Measurements from ENCODE around the gene GPR84.

GPR84 gene

DNA sequence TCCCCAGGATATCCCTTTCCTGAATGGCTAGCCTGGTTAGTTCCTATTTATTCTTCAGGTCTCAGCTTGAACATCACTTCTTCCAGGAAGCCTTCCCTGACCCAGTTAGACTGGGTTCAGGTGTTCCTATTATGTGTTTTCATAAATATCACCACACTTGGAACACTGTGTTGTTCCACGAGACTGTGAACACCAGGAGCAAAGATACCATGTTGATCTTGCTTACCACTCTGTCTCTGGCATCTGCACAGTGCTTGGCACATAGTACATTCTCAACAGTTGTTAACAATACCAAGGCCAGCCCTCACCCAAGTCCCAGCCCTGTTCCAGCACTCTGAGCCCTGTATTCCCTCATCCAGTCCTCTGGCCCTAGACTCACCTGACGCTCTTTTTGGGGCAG, 33.9 kb upstream of the GPR84 start:
- Histone ChIP-seq H3K9me3 (no peaks in the 10 kb centered on the region), H3K4me1 (no peaks in the 10 kb centered on the region), H3K36me3 (replicated peaks) (peaks cover 56% of the 10 kb centered on the region), H3K4me3 (no peak overlapping the region), H3K27me3 (ENCODE audit: low read depth) (no peaks in the 10 kb centered on the region)
- no peak for DNase-seq (ENCODE audit: low spot score in 2 of 2)
- in situ Hi-C loops (cut with MboI; ENCODE audit: low sequenced_read_pairs): loop anchor here (5.0 kb wide), 1 partner anchor 44 kb away; no protein-coding TSS in a partner anchor

DNA sequence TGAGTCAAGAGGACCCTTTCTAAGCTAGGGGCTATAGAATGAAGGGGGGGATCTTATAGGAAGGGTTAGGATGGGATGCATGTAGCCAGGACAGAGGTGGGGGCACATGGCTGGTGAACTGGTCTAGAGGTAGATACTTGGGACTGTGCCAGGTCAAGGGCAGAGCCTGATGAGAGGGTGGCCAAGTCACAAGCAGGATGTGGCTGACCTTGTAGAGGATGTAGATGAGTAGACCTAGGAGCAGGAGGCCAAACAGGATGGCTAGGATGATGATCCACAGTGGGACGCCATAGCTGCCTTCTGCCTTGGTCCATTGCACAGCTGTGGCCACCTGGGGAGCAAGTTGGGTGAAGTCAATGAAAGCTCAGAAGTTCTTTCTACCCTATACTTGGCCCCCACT, 32.9 kb upstream of the GPR84 start:
- Histone ChIP-seq H3K4me3 (no peak overlapping the region), H3K27me3 (ENCODE audit: low read depth) (no peaks in the 10 kb centered on the region), H3K4me1 (no peaks in the 10 kb centered on the region), H3K9me3 (no peaks in the 10 kb centered on the region), H3K36me3 (replicated peaks) (peaks cover 49% of the 10 kb centered on the region)
- in situ Hi-C loops (cut with MboI; ENCODE audit: low sequenced_read_pairs): loop anchor here (5.0 kb wide), 1 partner anchor 45 kb away; no protein-coding TSS in a partner anchor
- DNase-seq (ENCODE audit: low spot score in 2 of 2): no peak

DNA sequence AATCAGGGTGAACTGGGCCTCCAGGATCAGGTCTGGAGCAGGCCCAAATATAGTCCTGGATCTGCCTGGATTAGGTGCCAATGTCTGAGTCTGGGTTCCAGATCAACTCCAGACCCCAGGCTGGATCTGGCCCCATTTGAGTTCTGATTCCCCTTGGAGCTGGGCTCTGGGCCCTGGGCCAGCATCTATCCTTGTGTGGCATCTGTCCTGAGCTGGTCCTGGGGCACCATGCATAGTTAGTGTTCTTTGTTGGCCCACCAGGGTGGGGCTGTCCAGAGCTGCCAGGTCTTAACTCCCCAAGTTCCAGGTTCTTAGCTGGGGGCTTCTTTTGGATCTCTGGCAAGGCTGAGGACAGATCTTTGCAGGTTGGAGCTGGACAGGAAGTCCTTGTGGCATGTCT, 31.3 kb upstream of the GPR84 start:
- H3K36me3 ChIP-seq (replicated peaks): peaks cover 34% of the 10 kb centered on the region
- H3K4me1 ChIP-seq: no peaks in the 10 kb centered on the region
- no peaks in the 10 kb centered on the region for H3K27me3 ChIP-seq (ENCODE audit: low read depth)
- in situ Hi-C loops (cut with MboI; ENCODE audit: low sequenced_read_pairs): loop anchor here (5.0 kb wide), 1 partner anchor 47 kb away; no protein-coding TSS in a partner anchor
- no peak overlapping the region for H3K4me3 ChIP-seq
- no peaks in the 10 kb centered on the region for H3K9me3 ChIP-seq
- DNase-seq (ENCODE audit: low spot score in 2 of 2): no peak

DNA sequence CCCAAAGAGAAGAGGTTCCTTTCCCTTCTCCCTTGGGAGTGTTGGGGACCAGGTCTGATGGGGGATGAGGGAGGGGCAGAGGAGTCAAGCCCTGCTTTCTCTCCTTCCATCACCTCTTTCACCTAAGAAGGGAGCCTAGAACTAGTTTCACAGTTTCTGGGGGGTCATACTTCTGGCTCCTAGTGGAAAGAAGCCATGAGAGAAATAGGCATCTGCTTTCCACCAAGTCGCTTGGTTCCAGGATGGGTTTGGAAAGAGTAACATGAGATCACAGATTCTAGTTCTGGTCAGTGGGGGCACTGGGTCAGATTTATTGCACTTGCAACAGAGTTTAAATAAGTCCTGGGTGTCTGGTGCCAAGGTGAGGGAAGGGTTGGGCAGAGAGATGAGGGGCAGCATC, 30.7 kb upstream of the GPR84 start:
- Histone ChIP-seq H3K4me3 (no peak overlapping the region), H3K9me3 (no peaks in the 10 kb centered on the region), H3K36me3 (replicated peaks) (peaks cover 29% of the 10 kb centered on the region), H3K27me3 (ENCODE audit: low read depth) (no peaks in the 10 kb centered on the region), H3K4me1 (no peaks in the 10 kb centered on the region)
- DNase-seq (ENCODE audit: low spot score in 2 of 2): no peak
- in situ Hi-C loops (cut with MboI; ENCODE audit: low sequenced_read_pairs): loop anchor here (5.0 kb wide), 1 partner anchor 47 kb away; no protein-coding TSS in a partner anchor

DNA sequence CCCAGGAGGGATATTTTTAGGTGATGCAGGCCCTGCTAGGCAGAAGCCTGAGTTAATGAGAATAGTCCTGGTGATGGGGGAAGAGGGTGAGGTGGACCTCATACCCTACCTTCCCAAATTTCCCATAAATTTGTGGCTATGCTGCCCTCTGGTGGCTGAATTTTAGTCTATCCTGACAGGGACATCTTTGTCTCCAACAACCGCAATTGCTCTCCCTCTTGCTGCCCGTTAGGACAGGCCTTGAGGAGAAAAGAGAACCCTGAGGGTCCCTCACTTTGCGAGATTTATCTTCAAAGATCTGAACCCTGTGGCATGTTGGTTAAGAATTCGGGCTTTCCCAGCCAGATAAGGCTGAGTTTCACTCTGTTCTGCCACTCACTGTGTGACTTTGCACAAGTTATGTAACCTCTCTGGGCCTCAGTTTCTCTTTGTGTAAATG, 30.0 kb upstream of the GPR84 start:
- in situ Hi-C loops (cut with MboI; ENCODE audit: low sequenced_read_pairs): no loop called here
- Histone ChIP-seq H3K27me3 (ENCODE audit: low read depth) (no peaks in the 10 kb centered on the region), H3K36me3 (replicated peaks) (peaks cover 22% of the 10 kb centered on the region), H3K4me1 (no peaks in the 10 kb centered on the region), H3K9me3 (no peaks in the 10 kb centered on the region), H3K4me3 (no peak overlapping the region)
- DNase-seq (ENCODE audit: low spot score in 2 of 2): peak; percentile 47 to 83

DNA sequence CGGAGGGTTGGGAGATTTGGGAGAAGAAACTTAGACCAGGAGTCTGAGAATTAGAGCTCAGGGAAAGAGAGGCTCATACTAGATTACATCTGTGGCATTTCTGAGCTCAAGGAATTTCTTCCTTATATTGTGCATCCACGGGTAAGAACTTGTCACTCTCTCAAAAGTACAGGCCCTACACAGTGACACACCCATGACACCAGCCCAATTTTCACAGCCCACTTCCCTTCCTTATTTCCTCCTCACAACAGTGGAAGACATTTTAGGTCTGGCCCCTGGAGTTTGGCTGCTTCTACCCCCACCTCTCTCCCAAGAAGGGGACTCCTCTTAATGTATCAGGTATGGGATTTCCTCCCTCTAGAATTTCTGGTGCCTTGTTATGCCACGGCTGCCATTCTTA, 29.5 kb upstream of the GPR84 start:
- DNase-seq (ENCODE audit: low spot score in 2 of 2): no peak
- Histone ChIP-seq H3K36me3 (replicated peaks) (peaks cover 22% of the 10 kb centered on the region), H3K9me3 (no peaks in the 10 kb centered on the region), H3K27me3 (ENCODE audit: low read depth) (no peaks in the 10 kb centered on the region), H3K4me3 (no peak overlapping the region), H3K4me1 (no peaks in the 10 kb centered on the region)
- in situ Hi-C loops (cut with MboI; ENCODE audit: low sequenced_read_pairs): no loop called here

DNA sequence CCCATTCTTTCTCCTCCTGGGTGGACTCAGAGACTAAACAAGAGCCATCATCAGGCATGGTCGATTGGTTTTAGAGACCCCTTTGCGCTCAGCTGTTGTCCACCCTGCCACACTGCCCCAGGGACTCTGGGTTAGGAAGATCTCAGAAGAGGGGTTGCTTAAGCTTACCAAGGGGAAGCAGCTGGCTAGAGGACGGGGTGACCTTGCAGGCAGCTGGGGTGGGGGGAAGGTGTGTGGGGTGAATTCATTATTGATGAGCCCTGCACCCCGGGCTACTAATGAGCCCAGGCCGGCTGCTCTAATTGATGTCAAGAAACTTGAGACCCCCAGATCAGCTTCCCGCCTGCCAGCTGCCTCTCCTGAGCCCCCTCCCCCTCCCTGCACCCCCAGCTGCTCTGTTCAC, 28.9 kb upstream of the GPR84 start:
- Histone ChIP-seq H3K9me3 (no peaks in the 10 kb centered on the region), H3K4me3 (no peak overlapping the region), H3K36me3 (replicated peaks) (peaks cover 18% of the 10 kb centered on the region), H3K27me3 (ENCODE audit: low read depth) (no peaks in the 10 kb centered on the region), H3K4me1 (peaks cover 4% of the 10 kb centered on the region; the same call in 1 of the 2 replicates)
- in situ Hi-C loops (cut with MboI; ENCODE audit: low sequenced_read_pairs): no loop called here
- DNase-seq (ENCODE audit: low spot score in 2 of 2): no peak

DNA sequence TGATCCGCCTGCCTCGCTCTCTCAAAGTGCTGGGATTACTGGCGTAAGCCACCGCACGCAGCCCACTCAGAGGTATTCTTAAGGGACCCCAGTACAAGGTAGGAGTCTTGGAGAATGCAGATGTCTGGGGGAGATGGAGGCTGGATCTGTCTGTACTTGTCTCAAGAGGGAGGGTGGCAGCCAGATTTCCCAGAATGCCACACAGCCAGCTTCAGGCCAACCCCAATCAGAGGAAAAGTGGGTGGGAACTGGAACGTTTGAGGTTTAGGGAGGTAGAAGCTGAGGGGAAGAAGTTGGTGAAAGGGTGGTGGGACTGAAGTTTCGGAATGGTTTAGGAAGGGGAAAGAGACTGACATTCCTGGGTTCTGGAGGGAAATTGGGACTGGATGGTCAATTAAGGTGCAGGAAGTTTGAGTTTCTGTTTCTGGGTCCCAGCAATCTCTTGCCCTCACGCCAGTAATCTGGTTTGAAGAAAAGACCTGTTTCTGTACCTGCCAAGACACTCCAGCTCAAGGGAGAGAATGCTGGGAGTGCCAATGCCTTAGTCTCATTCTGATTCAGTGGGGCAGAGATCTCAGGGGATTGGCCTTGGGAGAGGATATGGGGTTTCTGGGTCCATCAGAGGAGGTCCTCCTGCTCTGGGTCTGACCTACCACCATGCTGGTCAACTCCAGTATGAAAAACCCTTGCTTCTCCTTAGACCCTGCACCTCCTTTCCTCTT, 28.4 kb upstream of the GPR84 start:
- H3K9me3 ChIP-seq: no peaks in the 10 kb centered on the region
- H3K27me3 ChIP-seq (ENCODE audit: low read depth): no peaks in the 10 kb centered on the region
- in situ Hi-C loops (cut with MboI; ENCODE audit: low sequenced_read_pairs): no loop called here
- peaks cover 13% of the 10 kb centered on the region for H3K36me3 ChIP-seq (replicated peaks)
- H3K4me1 ChIP-seq: peaks cover 4% of the 10 kb centered on the region; the same call in 1 of the 2 replicates
- H3K4me3 ChIP-seq: no peak overlapping the region
- no peak for DNase-seq (ENCODE audit: low spot score in 2 of 2)

DNA sequence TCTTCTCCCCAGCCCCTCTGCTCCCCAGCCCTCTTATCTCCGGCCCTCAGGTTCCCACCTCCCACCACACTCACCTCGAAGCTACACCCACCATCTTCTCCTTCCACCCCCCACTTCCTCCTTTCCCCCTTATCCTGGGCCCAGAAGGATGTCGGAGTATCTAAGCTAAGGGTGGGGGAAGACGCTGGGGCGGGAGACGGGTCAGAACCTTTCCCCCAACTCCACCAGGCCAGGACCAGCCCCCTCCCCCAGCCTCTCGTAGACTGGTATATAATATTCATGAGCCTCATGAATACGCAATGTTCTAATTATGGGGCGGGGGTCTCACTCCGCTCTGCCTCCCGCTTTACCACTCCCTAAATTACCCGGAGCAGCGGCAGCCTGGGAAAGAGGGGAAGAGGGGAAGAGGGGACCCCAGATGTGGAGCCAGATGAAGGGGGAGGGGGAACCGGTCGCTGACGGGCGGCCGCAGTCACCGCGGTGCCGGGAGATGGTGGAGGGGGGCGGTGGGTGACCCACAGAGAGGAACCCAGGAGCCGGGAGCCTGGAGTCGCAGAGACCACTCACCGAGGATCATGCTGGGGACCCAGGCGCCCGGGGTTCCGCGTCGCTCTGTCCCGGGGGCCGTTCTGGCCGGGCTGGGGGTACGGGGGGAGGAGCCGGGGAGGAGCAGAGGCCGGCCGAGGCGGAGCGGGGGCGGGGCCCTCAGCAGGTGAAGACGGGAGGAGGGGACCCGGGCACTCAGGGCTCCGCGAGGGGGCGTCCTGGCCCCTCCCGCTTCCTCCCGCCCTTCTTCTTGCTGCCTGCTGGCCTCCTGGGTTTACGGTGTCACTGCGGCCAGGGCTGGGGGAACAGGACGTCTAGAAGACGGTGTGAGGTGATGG, 26.6 kb upstream of the GPR84 start:
- in situ Hi-C loops (cut with MboI; ENCODE audit: low sequenced_read_pairs): no loop called here
- H3K4me3 ChIP-seq: peak overlapping the region; percentile 56
- H3K9me3 ChIP-seq: no peaks in the 10 kb centered on the region
- peaks cover 4% of the 10 kb centered on the region; the same call in 1 of the 2 replicates for H3K4me1 ChIP-seq
- peaks cover 6% of the 10 kb centered on the region for H3K36me3 ChIP-seq (replicated peaks)
- H3K27me3 ChIP-seq (ENCODE audit: low read depth): no peaks in the 10 kb centered on the region
- peak; percentile 66 to 86 for DNase-seq (ENCODE audit: low spot score in 2 of 2)

DNA sequence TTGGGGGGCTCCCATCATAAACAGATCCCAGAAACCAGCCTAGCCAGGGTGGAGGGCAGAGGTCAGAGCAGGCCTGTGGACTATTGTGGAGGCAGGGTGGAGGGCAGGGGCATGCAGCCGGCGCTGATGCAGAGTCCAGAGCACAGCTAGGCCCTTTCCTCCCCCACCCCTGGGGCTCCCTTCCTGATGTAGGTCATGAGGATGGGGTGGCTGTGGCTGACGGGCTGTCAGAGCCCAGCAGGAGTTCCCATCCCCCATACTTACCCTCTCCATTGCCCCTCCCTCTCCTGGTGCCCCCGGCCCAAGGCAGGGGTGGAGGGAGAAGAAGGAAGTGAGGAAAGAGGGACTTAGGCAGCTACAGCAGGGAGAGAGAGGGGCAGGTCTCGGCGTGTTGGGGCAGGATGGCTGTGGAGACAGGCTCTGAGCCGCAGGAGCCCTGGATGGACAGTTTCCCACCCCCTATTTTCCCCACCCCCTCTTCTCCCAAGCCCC, 25.9 kb upstream of the GPR84 start:
- H3K9me3 ChIP-seq: no peaks in the 10 kb centered on the region
- H3K36me3 ChIP-seq (replicated peaks): peaks cover 5% of the 10 kb centered on the region; the same call in 1 of the 2 replicates
- no peaks in the 10 kb centered on the region for H3K27me3 ChIP-seq (ENCODE audit: low read depth)
- H3K4me3 ChIP-seq: no peak overlapping the region
- in situ Hi-C loops (cut with MboI; ENCODE audit: low sequenced_read_pairs): no loop called here
- peaks cover 4% of the 10 kb centered on the region; the same call in 1 of the 2 replicates for H3K4me1 ChIP-seq
- no peak for DNase-seq (ENCODE audit: low spot score in 2 of 2)

DNA sequence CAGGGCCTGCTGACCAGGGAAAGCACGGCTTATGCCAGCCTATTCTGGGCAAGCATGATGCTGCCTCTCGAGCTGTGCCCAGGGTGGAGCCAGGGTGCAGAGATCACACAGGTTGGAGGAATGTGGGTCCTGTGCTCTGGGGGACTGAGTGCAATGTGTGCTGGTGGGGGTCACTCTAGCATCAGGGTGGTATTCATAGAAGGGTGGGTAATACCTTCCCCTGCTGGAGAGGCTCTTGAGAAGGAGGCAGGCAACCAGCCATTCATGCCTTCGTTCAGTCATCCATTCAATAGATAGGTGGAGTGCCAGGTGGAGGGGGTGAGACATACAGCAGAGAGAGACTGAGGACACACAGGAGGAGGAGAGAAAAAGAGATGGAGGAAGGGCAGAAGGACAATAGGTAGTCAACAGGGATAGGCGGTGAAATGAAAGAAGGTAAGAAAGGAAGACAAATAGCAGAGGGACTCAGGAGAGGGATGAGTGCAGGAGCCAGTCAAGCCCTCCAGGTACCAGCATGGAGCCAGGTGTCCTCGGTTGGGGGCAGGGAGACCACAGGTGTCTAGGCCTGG, 25.4 kb upstream of the GPR84 start:
- in situ Hi-C loops (cut with MboI; ENCODE audit: low sequenced_read_pairs): no loop called here
- H3K4me1 ChIP-seq: peaks cover 4% of the 10 kb centered on the region; the same call in 1 of the 2 replicates

DNA sequence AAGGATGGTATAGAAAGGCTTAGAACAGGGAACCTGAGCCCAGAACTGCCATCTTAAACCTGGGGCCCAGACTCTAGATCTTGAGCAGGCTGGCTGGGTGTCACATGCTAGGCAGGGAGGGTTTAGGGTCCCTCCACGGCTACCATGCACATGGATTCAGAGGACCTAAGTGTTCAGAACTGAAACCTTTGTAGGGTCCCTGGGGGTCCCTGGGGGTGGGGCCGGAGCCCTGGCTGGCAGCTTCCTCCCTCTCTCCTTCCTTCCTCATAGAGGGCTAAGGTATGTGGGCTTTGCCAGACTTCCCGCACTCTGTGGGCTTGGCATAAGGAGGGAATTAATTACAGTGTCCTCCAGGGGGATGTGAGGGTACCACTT, 24.8 kb upstream of the GPR84 start:
- Histone ChIP-seq H3K27me3 (ENCODE audit: low read depth) (no peaks in the 10 kb centered on the region), H3K4me1 (peaks cover 4% of the 10 kb centered on the region; the same call in 1 of the 2 replicates), H3K36me3 (replicated peaks) (no peaks in the 10 kb centered on the region), H3K9me3 (no peaks in the 10 kb centered on the region), H3K4me3 (no peak overlapping the region)
- in situ Hi-C loops (cut with MboI; ENCODE audit: low sequenced_read_pairs): no loop called here
- DNase-seq (ENCODE audit: low spot score in 2 of 2): no peak

More for the DNA sequence above, 25.4 kb upstream of the GPR84 start:
- Histone ChIP-seq H3K4me3 (no peak overlapping the region), H3K36me3 (replicated peaks) (no peaks in the 10 kb centered on the region), H3K27me3 (ENCODE audit: low read depth) (no peaks in the 10 kb centered on the region), H3K9me3 (no peaks in the 10 kb centered on the region)
- DNase-seq (ENCODE audit: low spot score in 2 of 2): no peak

DNA sequence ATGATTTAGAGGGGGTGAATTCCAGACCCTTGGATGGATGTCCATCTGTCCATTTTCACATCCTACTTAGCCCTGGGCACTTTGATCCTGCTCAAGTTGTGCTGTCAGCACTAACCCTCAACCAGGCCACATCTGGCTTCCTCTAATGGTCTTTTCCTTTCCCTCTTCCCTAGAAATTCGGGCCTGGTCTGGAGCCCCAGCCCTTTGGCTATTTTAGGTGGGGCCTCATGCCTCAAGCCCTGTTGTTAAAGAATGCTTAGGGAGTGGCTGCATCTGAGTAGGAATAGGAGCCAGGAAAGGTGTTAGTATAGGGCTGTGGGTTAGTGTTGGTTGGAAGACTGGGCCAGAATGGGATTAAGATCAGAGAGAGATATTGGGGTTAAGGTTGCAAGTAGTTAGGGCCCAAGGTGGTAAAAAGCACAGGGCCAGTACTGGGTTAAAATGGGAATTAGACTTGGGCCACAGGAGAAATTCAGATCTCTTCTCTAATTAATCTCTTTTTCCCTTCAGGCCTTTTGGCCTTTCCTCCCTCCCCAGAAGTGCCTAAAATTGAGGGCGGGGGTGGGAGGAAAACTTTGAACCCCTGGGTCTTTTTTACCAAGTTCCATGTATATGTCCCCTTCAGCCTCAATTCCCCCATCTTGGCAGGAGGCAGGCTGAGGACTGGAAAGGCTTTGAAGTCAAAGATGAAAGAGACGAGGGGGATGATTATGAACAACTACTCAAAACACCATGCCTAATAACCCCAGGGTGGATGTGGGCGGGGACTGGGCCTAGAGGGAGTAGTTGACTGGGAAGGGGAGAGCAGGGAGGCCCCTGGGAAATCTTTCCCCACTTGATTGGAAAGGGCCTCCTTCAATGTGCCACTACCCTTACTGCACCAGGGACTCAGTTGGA, 24.2 kb upstream of the GPR84 start:
- in situ Hi-C loops (cut with MboI; ENCODE audit: low sequenced_read_pairs): no loop called here
- H3K9me3 ChIP-seq: no peaks in the 10 kb centered on the region
- no peaks in the 10 kb centered on the region for H3K27me3 ChIP-seq (ENCODE audit: low read depth)
- H3K4me3 ChIP-seq: no peak overlapping the region
- H3K36me3 ChIP-seq (replicated peaks): no peaks in the 10 kb centered on the region
- H3K4me1 ChIP-seq: peaks cover 4% of the 10 kb centered on the region; the same call in 1 of the 2 replicates
- DNase-seq (ENCODE audit: low spot score in 2 of 2): no peak

Measured in HAP-1 (cell line).